Right ventricle myocardium superior (tissue), 1 donor: ENCODE data around the gene SPECC1L. TPM values are rescaled to one million over a fixed set of nuclear protein-coding genes. Genes with fewer than 3 reads are reported as not detected.
"Not testable (repeated sequence)": the region's sequence is repeated elsewhere in the genome, so short reads cannot be mapped to it uniquely, and the experiment has no call there.

Experiments
- ATAC-seq: fragments of 200-7000 bp; cut with Tn5 transposase; one replicate; pipeline ENCODE4 v1.9.1; 2020; ENCODE audit warnings: mild to moderate bottlenecking; ENCODE audit not compliant: poor library complexity
- DNase-seq: peaks from one replicate; pipeline ENCODE4 v3.0.0-alpha.2; 2020
- intact Hi-C: fragments of 100-400 bp; cut with DNase I; formaldehyde crosslinking; loops from one replicate; pipeline ENCODE4 v1.11.2; 2022
- total RNA-seq: library from RNA; stranded (reverse); fragmentation: NEBNext Ultra II Directional; extraction: Animal tissue kit (Norgen Biotek cat#: 25700); gene quantifications from one replicate; pipeline ENCODE4 v1.2.1, GENCODE V29; 2021
- donor health status: DM: no; HTN: yes; CAD: no; lungs with severe emphysema.

The SPECC1L gene
- total RNA-seq, 1 donor from 2014 or later = 41.1 TPM

GRCh38 chr22:24305260-24305692, 34.6 kb downstream of the SPECC1L start:
- DNase-seq = no peak
- intact Hi-C loops = no loop called here
- no peak for ATAC-seq

GRCh38 chr22:24310969-24311368, 40.3 kb downstream of the SPECC1L start:
- DNase-seq = no peak

GRCh38 chr22:24315367-24315966, 44.8 kb downstream of the SPECC1L start:
- no peak for DNase-seq
- no peak for ATAC-seq
- intact Hi-C loops = no loop called here

More at GRCh38 chr22:24310969-24311368, 40.3 kb downstream of the SPECC1L start:
- intact Hi-C loops = no loop called here
- ATAC-seq = no peak

- intact Hi-C loops, DNase-seq, ATAC-seq: not testable (repeated sequence)
These were observed 45.6 kb downstream of the SPECC1L start for GRCh38 chr22:24316264-24316663.

- DNase-seq, intact Hi-C loops: not testable (repeated sequence)
These were observed 46.9 kb downstream of the SPECC1L start for GRCh38 chr22:24317511-24317910.

GRCh38 chr22:24319451-24319850, 48.8 kb downstream of the SPECC1L start:
- DNase-seq (no peak), ATAC-seq (no peak)
- intact Hi-C loops = no loop called here

More at GRCh38 chr22:24317511-24317910, 46.9 kb downstream of the SPECC1L start:
- not testable (repeated sequence) for ATAC-seq

GRCh38 chr22:24321999-24322398, 51.4 kb downstream of the SPECC1L start:
- no peak for ATAC-seq
- intact Hi-C loops = loop anchor here (10.0 kb wide), 1 partner anchor 193 kb away; no protein-coding TSS in a partner anchor
- no peak for DNase-seq

- no peak for ATAC-seq
These were observed 51.9 kb downstream of the SPECC1L start for GRCh38 chr22:24322522-24322921.

GRCh38 chr22:24323233-24323632, 52.6 kb downstream of the SPECC1L start:
- intact Hi-C loops = loop anchor here (10.0 kb wide), 1 partner anchor 192 kb away; no protein-coding TSS in a partner anchor
- ATAC-seq = no peak

More at GRCh38 chr22:24322522-24322921, 51.9 kb downstream of the SPECC1L start:
- intact Hi-C loops = loop anchor here (10.0 kb wide), 1 partner anchor 192 kb away; no protein-coding TSS in a partner anchor
- DNase-seq = no peak

GRCh38 chr22:24323695-24324094, 53.1 kb downstream of the SPECC1L start:
- intact Hi-C loops = loop anchor here (10.0 kb wide), 1 partner anchor 191 kb away; no protein-coding TSS in a partner anchor
- no peak for DNase-seq
- no peak for ATAC-seq

More at GRCh38 chr22:24323233-24323632, 52.6 kb downstream of the SPECC1L start:
- DNase-seq = no peak

GRCh38 chr22:24324137-24324536, 53.5 kb downstream of the SPECC1L start:
- DNase-seq (no peak), ATAC-seq (no peak)
- intact Hi-C loops = loop anchor here (10.0 kb wide), 1 partner anchor 191 kb away; no protein-coding TSS in a partner anchor

GRCh38 chr22:24325105-24325757, 54.6 kb downstream of the SPECC1L start:
- ATAC-seq = peak; percentile 71
- intact Hi-C loops = loop anchor here (10.0 kb wide), 1 partner anchor 190 kb away; no protein-coding TSS in a partner anchor
- DNase-seq = no peak

- intact Hi-C loops = loop anchor here (10.0 kb wide), 1 partner anchor 189 kb away; no protein-coding TSS in a partner anchor
- no peak for DNase-seq
- ATAC-seq = no peak
These were observed 55.6 kb downstream of the SPECC1L start for GRCh38 chr22:24326266-24326665.

GRCh38 chr22:24327832-24328231, 57.2 kb downstream of the SPECC1L start:
- intact Hi-C loops = loop anchor here (10.0 kb wide), 1 partner anchor 187 kb away; no protein-coding TSS in a partner anchor
- DNase-seq = no peak
- no peak for ATAC-seq

- no peak for ATAC-seq
- DNase-seq = no peak
- intact Hi-C loops = loop anchor here (10.0 kb wide), 1 partner anchor 185 kb away; no protein-coding TSS in a partner anchor
These were observed 58.8 kb downstream of the SPECC1L start for GRCh38 chr22:24329453-24329852.

- no peak for ATAC-seq
- no peak for DNase-seq
- intact Hi-C loops = no loop called here
These were observed 60.0 kb downstream of the SPECC1L start for GRCh38 chr22:24330636-24331035.

- intact Hi-C loops = no loop called here
- ATAC-seq (no peak), DNase-seq (no peak)
These were observed 61.1 kb downstream of the SPECC1L start for GRCh38 chr22:24331468-24332440.

- ATAC-seq = no peak
- no peak for DNase-seq
- intact Hi-C loops = no loop called here
These were observed 62.7 kb downstream of the SPECC1L start for GRCh38 chr22:24333301-24333700.
